Upper lobe of left lung (tissue), 4 donors: ENCODE measurements around the gene GALNT10.

Source experiments
- CTCF ChIP-seq, 6 experiments: fragments of 450-650 bp in 4 of 6; fragments of 200-600 bp in 2 of 6; sonication (generic) in 2 of 6; IDR thresholded peaks; one replicate each; pipeline ENCODE4 v1.5.1; 2016 to 2019; ENCODE audit warnings: antibody characterized with exemption in 6 of 6
- EP300 ChIP-seq, 4 donors: sonication (generic); formaldehyde crosslinking; IDR thresholded peaks; one replicate each; pipeline ENCODE4 v1.5.1; 2017; ENCODE audit warnings: antibody characterized with exemption in 4 of 4, control low read depth in 2 of 4
- POLR2A ChIP-seq, 4 donors: fragments of 450-650 bp; IDR thresholded peaks; one replicate each; pipeline ENCODE4 v1.5.1; 2016 to 2017; ENCODE audit warnings: antibody characterized with exemption in 4 of 4, mild to moderate bottlenecking in 2 of 4

- no peak for TF ChIP-seq POLR2A (IDR thresholded peaks at IDR 0.05)
- no peak for TF ChIP-seq CTCF (IDR thresholded peaks at IDR 0.05)
- TF ChIP-seq EP300 (IDR thresholded peaks at IDR 0.05), result no peak
These were observed 210.1 kb downstream of the GALNT10 start for GRCh38 chr5:154400678-154401077.
